Chondrocyte (in vitro differentiated cells): ENCODE data around the gene PLXND1. TPM values are rescaled to one million over a fixed set of nuclear protein-coding genes. Genes with fewer than 3 reads are reported as not detected.

Source experiments
- DNase-seq: peaks from one replicate; pipeline ENCODE4 v3.0.0; 2021; ENCODE audit warnings: mixed read lengths, low spot score
- H3K27ac Mint-ChIP-seq: one replicate; pipeline ENCODE4 v1.8.0; 2021; ENCODE audit warnings: mild to moderate bottlenecking, moderate library complexity, mixed read lengths; ENCODE audit not compliant: unreplicated experiment
- H3K27me3 Mint-ChIP-seq: 2 replicates; pipeline ENCODE4 v1.8.0; 2021; ENCODE audit warnings: low read depth, mixed read lengths
- H3K36me3 Mint-ChIP-seq: 2 replicates; pipeline ENCODE4 v1.8.0; 2021; ENCODE audit warnings: low read depth, mixed read lengths
- H3K4me1 Mint-ChIP-seq: 2 replicates; pipeline ENCODE4 v1.8.0; 2021; ENCODE audit warnings: low read depth, mild to moderate bottlenecking, mixed read lengths
- H3K4me3 Mint-ChIP-seq: one replicate; pipeline ENCODE4 v1.8.0; 2021; ENCODE audit warnings: mild to moderate bottlenecking, moderate library complexity, mixed read lengths; ENCODE audit not compliant: unreplicated experiment
- H3K9me3 Mint-ChIP-seq: 2 replicates; pipeline ENCODE4 v1.8.0; 2021; ENCODE audit warnings: low read depth, mixed read lengths
- total RNA-seq: library from RNA; stranded (reverse); gene quantifications from 3 replicates; pipeline ENCODE4 v1.2.1, GENCODE V29; 2021
- TF ChIP-seq, protein P1 (sequence below): fragments of 200-600 bp; sonication (generic); IDR thresholded peaks from 2 replicates; pipeline ENCODE4 v1.5.0; 2021; ENCODE audit warnings: antibody characterized with exemption, mild to moderate bottlenecking, moderate library complexity

The PLXND1 gene
- total RNA-seq, 1 donor from 2014 or later = 267 TPM

DNA sequence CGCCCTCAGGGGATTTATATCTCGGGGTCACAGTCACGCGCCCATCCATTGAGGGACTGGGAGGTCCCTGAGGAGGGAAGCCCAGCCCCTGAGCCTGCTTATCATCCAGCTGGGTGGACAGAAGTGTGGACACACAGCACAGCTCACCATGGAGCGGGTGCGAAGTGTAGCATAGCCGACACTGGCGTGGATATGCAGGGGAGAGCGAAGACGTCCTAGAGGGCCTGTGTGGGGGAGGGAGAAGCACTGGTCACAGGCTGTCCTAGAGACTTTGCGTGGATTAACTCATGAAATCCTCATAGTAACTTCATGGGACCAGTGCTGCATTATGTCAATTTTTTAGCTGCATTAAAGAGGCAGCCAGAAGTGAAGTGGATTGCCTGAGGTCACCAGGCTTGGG is 26.1 kb upstream of the PLXND1 start:
- Mint-ChIP-seq H3K27me3 (no peaks in the 10 kb centered on the region), H3K4me3 (no peak overlapping the region), H3K36me3 (peaks cover 3% of the 10 kb centered on the region), H3K27ac (no peak overlapping the region), H3K4me1 (peaks cover 8% of the 10 kb centered on the region), H3K9me3 (peaks cover 16% of the 10 kb centered on the region)
- TF ChIP-seq, protein P1, sequence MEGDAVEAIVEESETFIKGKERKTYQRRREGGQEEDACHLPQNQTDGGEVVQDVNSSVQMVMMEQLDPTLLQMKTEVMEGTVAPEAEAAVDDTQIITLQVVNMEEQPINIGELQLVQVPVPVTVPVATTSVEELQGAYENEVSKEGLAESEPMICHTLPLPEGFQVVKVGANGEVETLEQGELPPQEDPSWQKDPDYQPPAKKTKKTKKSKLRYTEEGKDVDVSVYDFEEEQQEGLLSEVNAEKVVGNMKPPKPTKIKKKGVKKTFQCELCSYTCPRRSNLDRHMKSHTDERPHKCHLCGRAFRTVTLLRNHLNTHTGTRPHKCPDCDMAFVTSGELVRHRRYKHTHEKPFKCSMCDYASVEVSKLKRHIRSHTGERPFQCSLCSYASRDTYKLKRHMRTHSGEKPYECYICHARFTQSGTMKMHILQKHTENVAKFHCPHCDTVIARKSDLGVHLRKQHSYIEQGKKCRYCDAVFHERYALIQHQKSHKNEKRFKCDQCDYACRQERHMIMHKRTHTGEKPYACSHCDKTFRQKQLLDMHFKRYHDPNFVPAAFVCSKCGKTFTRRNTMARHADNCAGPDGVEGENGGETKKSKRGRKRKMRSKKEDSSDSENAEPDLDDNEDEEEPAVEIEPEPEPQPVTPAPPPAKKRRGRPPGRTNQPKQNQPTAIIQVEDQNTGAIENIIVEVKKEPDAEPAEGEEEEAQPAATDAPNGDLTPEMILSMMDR = no peak
- no peak for DNase-seq

DNA sequence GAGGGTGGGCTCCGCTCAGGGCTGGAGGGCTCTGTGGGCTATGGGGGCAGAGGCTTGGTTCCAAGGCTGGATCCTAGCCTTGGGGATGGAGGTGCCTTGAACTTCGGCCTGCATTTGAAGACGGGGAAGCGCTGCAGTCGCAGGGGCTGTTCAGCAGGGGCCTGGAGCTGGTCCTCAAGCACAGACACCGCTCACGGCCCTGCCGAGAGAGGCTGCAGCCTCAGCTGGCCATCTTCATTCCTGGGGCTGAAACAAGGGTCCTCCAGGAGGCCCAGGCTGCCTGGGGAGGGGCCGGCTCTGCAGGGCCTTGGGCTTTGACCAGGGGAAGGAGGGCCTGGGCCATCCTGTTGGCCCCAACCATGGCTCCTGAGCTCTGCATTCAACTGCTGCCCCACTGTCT is 25.6 kb upstream of the PLXND1 start:
- H3K27me3 Mint-ChIP-seq = no peaks in the 10 kb centered on the region
- no peak overlapping the region for H3K4me3 Mint-ChIP-seq
- TF ChIP-seq, protein P1 = no peak
- H3K4me1 Mint-ChIP-seq = peaks cover 13% of the 10 kb centered on the region
- no peak overlapping the region for H3K27ac Mint-ChIP-seq
- DNase-seq = no peak
- H3K9me3 Mint-ChIP-seq = peaks cover 13% of the 10 kb centered on the region
- H3K36me3 Mint-ChIP-seq = peaks cover 2% of the 10 kb centered on the region

DNA sequence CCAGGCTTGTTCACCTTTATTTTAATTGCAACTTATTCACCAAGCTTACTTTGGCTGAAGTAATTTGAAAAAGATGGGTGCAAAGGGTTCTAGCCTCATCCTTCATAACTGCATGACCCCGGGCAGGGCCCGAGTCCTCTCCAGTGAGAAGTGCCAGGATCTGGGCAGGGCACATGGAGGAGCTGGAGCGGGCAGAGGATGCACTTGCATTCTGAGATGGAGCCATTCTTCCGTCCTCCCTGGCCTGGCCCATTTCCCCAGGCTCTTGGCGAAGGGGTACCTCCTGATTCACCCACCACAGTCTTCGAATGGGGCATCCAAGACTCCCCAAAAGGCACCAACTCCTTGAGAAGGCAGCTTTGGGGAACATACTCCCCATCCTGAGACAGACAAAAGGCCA is 22.5 kb upstream of the PLXND1 start:
- Mint-ChIP-seq H3K4me3 (no peak overlapping the region), H3K9me3 (no peaks in the 10 kb centered on the region), H3K4me1 (peaks cover 36% of the 10 kb centered on the region), H3K36me3 (no peaks in the 10 kb centered on the region), H3K27me3 (no peaks in the 10 kb centered on the region), H3K27ac (no peak overlapping the region)
- TF ChIP-seq, protein P1 = no peak
- peak; percentile 71 for DNase-seq

DNA sequence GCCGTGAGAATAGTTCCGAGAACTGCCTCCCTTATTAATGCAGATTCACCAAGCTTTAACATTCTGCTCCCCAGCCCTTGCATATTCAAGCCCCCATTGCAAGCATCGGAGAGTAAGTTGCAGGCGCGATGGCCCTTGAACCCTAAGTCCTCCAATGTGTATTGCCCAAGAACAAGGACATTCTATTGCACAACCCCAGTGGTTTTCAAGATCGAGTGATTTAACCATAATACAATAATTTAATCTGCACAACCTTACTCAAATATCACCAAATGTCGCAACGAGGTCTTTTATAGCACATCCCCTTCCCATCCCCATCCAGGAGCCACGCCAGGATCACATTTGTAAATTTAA is 21.7 kb upstream of the PLXND1 start:
- Mint-ChIP-seq H3K4me3 (peak overlapping the region; percentile 74), H3K27me3 (no peaks in the 10 kb centered on the region), H3K27ac (peak overlapping the region; percentile 94), H3K4me1 (peaks cover 45% of the 10 kb centered on the region), H3K36me3 (no peaks in the 10 kb centered on the region), H3K9me3 (no peaks in the 10 kb centered on the region)
- DNase-seq = no peak
- TF ChIP-seq, protein P1 = peak; percentile 28

DNA sequence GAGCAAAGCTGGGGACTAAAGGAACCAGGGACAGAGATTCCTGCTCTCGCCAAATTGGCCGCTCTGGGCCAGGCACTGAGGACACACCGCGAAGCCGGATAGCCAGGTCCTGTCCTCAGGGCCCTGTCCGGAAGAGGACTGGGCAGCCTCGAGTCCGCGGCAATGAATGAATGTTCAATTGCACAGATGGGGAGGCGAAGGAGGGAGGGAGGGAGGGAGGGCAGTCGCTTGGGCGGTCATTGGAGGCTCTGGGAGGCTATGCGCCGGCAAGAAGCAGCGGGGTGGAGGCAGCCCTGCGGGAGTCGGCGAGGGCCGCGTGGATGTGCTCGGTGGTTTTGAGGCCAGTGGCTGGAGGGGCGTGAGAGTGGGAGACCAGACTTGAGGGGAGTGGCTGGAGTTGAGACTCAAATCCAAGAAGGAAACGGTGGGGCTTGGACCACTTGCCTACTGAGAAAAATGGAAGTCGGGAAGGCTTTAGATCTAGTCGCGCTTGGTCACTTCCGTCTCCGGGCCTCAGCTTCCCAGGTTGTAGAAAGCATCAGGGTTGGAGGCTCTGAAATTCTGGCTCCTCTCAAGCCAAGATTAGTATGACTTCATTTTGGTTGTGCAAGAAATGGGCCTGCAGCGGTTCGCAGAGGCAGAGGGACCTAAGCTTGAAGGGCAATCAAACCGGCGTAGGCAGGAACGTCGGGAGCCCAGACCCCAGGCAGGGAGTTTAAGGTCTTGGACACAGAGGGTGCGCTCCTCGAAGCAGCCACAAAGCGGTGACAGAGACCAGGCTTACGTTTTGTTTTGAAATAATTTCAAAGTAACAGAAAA is 21.1 kb upstream of the PLXND1 start:
- Mint-ChIP-seq H3K36me3 (no peaks in the 10 kb centered on the region), H3K27ac (peak overlapping the region; percentile 94), H3K27me3 (no peaks in the 10 kb centered on the region), H3K4me3 (peak overlapping the region; percentile 74), H3K9me3 (no peaks in the 10 kb centered on the region), H3K4me1 (peaks cover 51% of the 10 kb centered on the region)
- DNase-seq = peak; percentile 85
- TF ChIP-seq, protein P1 = peak; percentile 89
